ENCODE data around the gene DAP. TPM values are rescaled to one million over a fixed set of nuclear protein-coding genes. Genes with fewer than 3 reads are reported as not detected.

Gene DAP
- total RNA-seq, 1 experiment from 2014 or later: 47.7 TPM

DNA sequence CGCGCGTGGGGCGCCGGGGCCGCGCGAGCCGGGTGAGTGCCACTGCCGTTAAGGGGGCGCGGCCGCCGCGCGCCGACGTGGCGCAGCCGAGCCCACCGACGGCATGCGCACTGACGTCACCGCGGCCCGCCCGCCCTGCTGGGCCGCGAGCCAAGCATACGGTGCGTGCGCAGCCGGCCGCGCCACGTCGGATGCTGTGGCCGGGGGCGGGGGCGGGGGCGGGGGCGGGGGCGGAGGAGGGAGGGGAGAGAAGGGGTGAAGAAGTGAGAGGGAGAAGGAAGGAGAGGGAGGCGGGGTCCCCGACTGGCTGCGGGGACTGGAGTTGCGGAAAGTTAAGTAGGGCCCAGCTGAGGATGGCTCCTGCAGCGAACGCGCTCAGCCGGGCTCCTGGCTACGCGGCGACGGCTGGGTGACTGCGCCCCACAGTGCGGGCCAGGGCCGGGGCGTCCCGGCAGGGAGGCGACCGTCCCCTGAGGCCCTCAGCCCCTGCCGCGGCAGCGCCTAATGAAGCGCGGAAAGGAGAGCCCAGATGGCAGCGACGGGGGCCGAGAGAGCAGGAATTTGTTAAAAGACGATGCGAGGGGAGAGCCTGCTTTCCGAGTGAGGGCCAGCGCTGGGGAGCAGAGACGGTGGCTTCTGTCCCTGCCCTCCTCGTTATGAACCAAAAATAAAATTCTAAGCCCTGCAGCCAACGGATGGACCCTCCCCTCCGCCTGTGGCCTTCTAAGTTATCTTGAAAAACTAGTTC lies at the start of gene DAP (continued):
- peak; percentile 50; the same call in 1 of the 2 replicates for TF ChIP-seq CREM (CRISPR knock-in tag; IDR thresholded peaks at IDR 0.05)
- no peak for TF ChIP-seq FOXK1 (CRISPR knock-in tag; IDR thresholded peaks at IDR 0.05)
- no peak for TF ChIP-seq FOXP1 (CRISPR knock-in tag; IDR thresholded peaks at IDR 0.05; ENCODE audit: borderline replicate concordance)
- no peak for TF ChIP-seq ZNF219 (CRISPR knock-in tag; IDR thresholded peaks at IDR 0.05; ENCODE audit: borderline replicate concordance)

DNA sequence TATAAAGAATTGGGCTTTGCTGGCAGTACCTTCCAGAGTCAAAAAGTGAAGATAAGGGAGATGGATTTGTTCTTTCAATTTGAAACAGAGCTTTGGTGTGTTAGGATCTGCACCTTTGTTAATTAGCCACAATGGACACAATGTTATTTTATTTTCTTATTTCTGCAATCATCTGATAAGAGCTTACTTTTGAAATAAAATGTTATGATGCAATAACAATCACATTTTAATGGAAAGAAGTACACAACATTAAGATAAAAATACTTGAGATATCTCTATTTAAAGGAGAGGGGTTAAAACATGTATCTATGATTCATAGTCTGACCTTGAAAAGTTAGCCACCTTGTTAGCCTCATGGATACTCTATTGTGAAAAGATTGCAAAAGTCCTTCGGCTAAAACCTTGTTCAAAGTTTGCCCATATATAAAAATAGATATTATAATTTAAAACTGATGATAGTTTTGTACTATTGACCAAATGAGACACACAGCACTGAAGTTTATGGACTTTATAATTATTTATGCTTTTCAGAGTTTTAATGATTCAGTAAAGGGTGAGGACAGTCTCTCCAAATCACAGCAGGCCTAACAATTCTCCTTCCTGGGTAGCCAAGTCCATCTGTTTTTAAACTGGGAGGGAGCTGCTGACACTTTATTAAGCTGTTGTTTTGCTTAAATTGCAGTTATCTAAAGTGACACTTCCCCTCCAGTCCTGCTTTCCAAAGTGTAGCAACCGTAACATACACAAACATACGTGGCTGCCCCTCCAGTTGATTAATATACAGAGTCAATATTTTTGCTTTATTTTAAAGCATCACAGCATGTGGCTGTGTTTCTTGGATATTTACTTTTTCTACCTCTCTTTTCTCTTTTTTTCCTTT lies 47.6 kb upstream of the DAP start:
- ATAC-seq (no peak), DNase-seq (ENCODE audit: low spot score) (no peak)
- ChIA-PET POLR2A (no interaction called here), CTCF (interaction anchor here (0.7 kb wide), 1 partner anchor 18 kb away, joined by 3 read pairs; no protein-coding TSS in a partner anchor)
- no peaks in the 10 kb centered on the region for H3K4me1 Mint-ChIP-seq
- peaks cover 3% of the 10 kb centered on the region; the same call in 1 of the 2 replicates for H3K27me3 Mint-ChIP-seq (ENCODE audit: low read depth)
- H3K4me3 Mint-ChIP-seq: no peak overlapping the region
- H3K27ac Mint-ChIP-seq: no peak overlapping the region
- no peaks in the 10 kb centered on the region for H3K36me3 Mint-ChIP-seq
- peaks cover 15% of the 10 kb centered on the region for H3K9me3 Mint-ChIP-seq
- TF ChIP-seq SP1 (CRISPR knock-in tag; conservative IDR thresholded peaks at IDR 0.05): no peak
- no peak for TF ChIP-seq ZNF671 (CRISPR knock-in tag; IDR thresholded peaks at IDR 0.05)
- TF ChIP-seq ATF1 (CRISPR knock-in tag; IDR thresholded peaks at IDR 0.05): no peak
- no peak for TF ChIP-seq ELF4 (CRISPR knock-in tag; IDR thresholded peaks at IDR 0.05; ENCODE audit: low read depth)

DNA sequence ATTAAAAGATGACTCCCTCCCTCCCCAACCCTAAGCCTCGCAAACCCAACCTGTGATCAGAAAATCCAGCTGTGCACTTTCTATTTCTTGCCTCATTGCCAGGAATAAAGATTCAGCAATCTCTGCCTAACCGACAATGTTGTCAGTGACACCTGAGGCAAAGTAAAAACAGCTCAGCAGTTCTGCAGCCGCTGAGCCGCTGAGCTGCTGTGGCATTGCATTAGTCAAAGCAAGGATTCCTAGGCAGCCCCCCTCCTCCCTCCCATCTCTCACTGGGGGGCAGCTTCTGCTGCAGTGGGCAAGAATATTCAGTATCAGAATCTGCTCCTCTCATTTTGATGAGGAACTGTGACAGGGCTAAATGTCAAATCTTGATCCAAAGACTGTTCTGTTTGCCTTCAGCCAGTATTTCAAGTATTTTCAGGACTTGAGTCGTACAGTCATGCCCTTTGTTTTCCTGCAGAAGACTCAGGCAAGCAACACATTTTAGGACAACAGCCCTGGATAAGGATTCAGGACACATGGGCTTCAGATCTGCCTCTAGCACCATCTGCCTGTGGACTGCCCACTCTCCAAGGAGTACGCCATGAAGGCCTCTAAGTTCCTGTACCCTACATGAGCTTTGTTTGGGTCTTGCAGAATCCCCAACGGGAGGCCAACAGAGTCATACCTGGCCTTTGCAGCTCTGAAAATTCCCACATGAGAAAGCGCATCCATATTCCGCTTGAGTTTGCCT lies 41.1 kb upstream of the DAP start:
- DNase-seq (ENCODE audit: low spot score): peak; percentile 19
- Mint-ChIP-seq H3K27ac (no peak overlapping the region), H3K4me3 (no peak overlapping the region), H3K27me3 (ENCODE audit: low read depth) (no peaks in the 10 kb centered on the region), H3K4me1 (peaks cover 7% of the 10 kb centered on the region), H3K36me3 (no peaks in the 10 kb centered on the region), H3K9me3 (peaks cover 15% of the 10 kb centered on the region)
- peak; percentile 88 for ATAC-seq
- POLR2A ChIA-PET: interaction anchor here (0.8 kb wide), 1 partner anchor 88 kb away, joined by 3 read pairs; no protein-coding TSS in a partner anchor
- CTCF ChIA-PET: interaction anchor here (0.8 to 1.6 kb wide), 8 partner anchors 24 to 186 kb away, joined by 3 to 6 read pairs (median 3); no protein-coding TSS in a partner anchor
- TF ChIP-seq JAZF1 (CRISPR knock-in tag; IDR thresholded peaks at IDR 0.05) (no peak), GRHL2 (CRISPR knock-in tag; IDR thresholded peaks at IDR 0.05; ENCODE audit: insufficient replicate concordance, severe bottlenecking) (no peak), ZNF219 (CRISPR knock-in tag; IDR thresholded peaks at IDR 0.05; ENCODE audit: borderline replicate concordance) (no peak), ZNF138 (CRISPR knock-in tag; conservative IDR thresholded peaks at IDR 0.05) (no peak), PRRX2 (CRISPR knock-in tag; IDR thresholded peaks at IDR 0.05) (no peak), KAT7 (CRISPR knock-in tag; IDR thresholded peaks at IDR 0.05; ENCODE audit: borderline replicate concordance) (no peak), TCF7 (CRISPR knock-in tag; IDR thresholded peaks at IDR 0.05; ENCODE audit: low read depth) (no peak), CBFB (CRISPR knock-in tag; IDR thresholded peaks at IDR 0.05; ENCODE audit: low read depth) (no peak), SP1 (CRISPR knock-in tag; conservative IDR thresholded peaks at IDR 0.05) (no peak)
- TF ChIP-seq, protein P1, sequence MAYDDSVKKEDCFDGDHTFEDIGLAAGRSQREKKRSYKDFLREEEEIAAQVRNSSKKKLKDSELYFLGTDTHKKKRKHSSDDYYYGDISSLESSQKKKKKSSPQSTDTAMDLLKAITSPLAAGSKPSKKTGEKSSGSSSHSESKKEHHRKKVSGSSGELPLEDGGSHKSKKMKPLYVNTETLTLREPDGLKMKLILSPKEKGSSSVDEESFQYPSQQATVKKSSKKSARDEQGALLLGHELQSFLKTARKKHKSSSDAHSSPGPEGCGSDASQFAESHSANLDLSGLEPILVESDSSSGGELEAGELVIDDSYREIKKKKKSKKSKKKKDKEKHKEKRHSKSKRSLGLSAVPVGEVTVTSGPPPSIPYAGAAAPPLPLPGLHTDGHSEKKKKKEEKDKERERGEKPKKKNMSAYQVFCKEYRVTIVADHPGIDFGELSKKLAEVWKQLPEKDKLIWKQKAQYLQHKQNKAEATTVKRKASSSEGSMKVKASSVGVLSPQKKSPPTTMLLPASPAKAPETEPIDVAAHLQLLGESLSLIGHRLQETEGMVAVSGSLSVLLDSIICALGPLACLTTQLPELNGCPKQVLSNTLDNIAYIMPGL (CRISPR knock-in tag; IDR thresholded peaks at IDR 0.05): no peak
- TF ChIP-seq, protein P2, sequence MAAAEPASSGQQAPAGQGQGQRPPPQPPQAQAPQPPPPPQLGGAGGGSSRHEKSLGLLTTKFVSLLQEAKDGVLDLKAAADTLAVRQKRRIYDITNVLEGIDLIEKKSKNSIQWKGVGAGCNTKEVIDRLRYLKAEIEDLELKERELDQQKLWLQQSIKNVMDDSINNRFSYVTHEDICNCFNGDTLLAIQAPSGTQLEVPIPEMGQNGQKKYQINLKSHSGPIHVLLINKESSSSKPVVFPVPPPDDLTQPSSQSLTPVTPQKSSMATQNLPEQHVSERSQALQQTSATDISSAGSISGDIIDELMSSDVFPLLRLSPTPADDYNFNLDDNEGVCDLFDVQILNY (CRISPR knock-in tag; IDR thresholded peaks at IDR 0.05): no peak
- TF ChIP-seq, protein P3, sequence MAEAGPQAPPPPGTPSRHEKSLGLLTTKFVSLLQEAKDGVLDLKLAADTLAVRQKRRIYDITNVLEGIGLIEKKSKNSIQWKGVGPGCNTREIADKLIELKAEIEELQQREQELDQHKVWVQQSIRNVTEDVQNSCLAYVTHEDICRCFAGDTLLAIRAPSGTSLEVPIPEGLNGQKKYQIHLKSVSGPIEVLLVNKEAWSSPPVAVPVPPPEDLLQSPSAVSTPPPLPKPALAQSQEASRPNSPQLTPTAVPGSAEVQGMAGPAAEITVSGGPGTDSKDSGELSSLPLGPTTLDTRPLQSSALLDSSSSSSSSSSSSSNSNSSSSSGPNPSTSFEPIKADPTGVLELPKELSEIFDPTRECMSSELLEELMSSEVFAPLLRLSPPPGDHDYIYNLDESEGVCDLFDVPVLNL (CRISPR knock-in tag; IDR thresholded peaks at IDR 0.05; ENCODE audit: borderline replicate concordance, low read depth): no peak
- TF ChIP-seq, protein P4, sequence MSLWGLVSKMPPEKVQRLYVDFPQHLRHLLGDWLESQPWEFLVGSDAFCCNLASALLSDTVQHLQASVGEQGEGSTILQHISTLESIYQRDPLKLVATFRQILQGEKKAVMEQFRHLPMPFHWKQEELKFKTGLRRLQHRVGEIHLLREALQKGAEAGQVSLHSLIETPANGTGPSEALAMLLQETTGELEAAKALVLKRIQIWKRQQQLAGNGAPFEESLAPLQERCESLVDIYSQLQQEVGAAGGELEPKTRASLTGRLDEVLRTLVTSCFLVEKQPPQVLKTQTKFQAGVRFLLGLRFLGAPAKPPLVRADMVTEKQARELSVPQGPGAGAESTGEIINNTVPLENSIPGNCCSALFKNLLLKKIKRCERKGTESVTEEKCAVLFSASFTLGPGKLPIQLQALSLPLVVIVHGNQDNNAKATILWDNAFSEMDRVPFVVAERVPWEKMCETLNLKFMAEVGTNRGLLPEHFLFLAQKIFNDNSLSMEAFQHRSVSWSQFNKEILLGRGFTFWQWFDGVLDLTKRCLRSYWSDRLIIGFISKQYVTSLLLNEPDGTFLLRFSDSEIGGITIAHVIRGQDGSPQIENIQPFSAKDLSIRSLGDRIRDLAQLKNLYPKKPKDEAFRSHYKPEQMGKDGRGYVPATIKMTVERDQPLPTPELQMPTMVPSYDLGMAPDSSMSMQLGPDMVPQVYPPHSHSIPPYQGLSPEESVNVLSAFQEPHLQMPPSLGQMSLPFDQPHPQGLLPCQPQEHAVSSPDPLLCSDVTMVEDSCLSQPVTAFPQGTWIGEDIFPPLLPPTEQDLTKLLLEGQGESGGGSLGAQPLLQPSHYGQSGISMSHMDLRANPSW (CRISPR knock-in tag; conservative IDR thresholded peaks at IDR 0.05; ENCODE audit: low read depth): no peak
- TF ChIP-seq, protein P5, sequence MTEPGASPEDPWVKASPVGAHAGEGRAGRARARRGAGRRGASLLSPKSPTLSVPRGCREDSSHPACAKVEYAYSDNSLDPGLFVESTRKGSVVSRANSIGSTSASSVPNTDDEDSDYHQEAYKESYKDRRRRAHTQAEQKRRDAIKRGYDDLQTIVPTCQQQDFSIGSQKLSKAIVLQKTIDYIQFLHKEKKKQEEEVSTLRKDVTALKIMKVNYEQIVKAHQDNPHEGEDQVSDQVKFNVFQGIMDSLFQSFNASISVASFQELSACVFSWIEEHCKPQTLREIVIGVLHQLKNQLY (CRISPR knock-in tag; IDR thresholded peaks at IDR 0.05): no peak
